SKM-1 treated with dmso at 0.1 percent for 144 hours (cell line): ENCODE results near the gene SNX33.
"Not testable (repeated sequence)": the region's sequence is repeated elsewhere in the genome, so short reads cannot be mapped to it uniquely, and the experiment has no call there.

Source experiments
- DNase-seq: peaks from one replicate; lab custom pipeline; 2025; ENCODE audit not compliant: unreplicated experiment; lab: John Stamatoyannopoulos, UW

Gene SNX33

GRCh38 chr15:75659928-75660645 lies 12.4 kb downstream of the SNX33 start:
- DNase-seq = no peak

- no peak for DNase-seq
Measured at GRCh38 chr15:75661100-75661755, 13.5 kb downstream of the SNX33 start.

GRCh38 chr15:75661756-75662140 lies 14.0 kb downstream of the SNX33 start:
- DNase-seq = no peak

GRCh38 chr15:75662823-75663519 lies 15.3 kb downstream of the SNX33 start:
- no peak for DNase-seq

GRCh38 chr15:75663931-75664421 lies 16.3 kb downstream of the SNX33 start:
- DNase-seq = no peak

- no peak for DNase-seq
Measured at GRCh38 chr15:75666823-75667501, 19.2 kb downstream of the SNX33 start.

GRCh38 chr15:75669191-75669878 lies 21.6 kb downstream of the SNX33 start:
- DNase-seq = no peak

- no peak for DNase-seq
Measured at GRCh38 chr15:75669879-75670212, 22.1 kb downstream of the SNX33 start.

GRCh38 chr15:75671730-75672602 lies 24.3 kb downstream of the SNX33 start:
- DNase-seq = no peak

GRCh38 chr15:75672646-75673425 lies 25.1 kb downstream of the SNX33 start:
- DNase-seq = no peak

GRCh38 chr15:75673426-75674235 lies 25.9 kb downstream of the SNX33 start:
- no peak for DNase-seq

GRCh38 chr15:75674366-75674765 lies 26.7 kb downstream of the SNX33 start:
- DNase-seq = no peak

- no peak for DNase-seq
Measured at GRCh38 chr15:75675579-75676404, 28.1 kb downstream of the SNX33 start.

GRCh38 chr15:75676688-75677464 lies 29.2 kb downstream of the SNX33 start:
- no peak for DNase-seq

- DNase-seq = no peak
Measured at GRCh38 chr15:75677465-75678323, 30.0 kb downstream of the SNX33 start.

- not testable (repeated sequence) for DNase-seq
Measured at GRCh38 chr15:75678324-75678690, 30.6 kb downstream of the SNX33 start.
